ENCODE measurements around the gene GOLM1. TPM values are rescaled to one million over a fixed set of nuclear protein-coding genes. Genes with fewer than 3 reads are reported as not detected.
A peak's percentile ranks its signal among the peaks of the same experiment; 100 is the strongest.

The GOLM1 gene
- total and polyA plus RNA-seq, 8 donors = 20.2 to 76.7 (median 34.0) TPM

DNA sequence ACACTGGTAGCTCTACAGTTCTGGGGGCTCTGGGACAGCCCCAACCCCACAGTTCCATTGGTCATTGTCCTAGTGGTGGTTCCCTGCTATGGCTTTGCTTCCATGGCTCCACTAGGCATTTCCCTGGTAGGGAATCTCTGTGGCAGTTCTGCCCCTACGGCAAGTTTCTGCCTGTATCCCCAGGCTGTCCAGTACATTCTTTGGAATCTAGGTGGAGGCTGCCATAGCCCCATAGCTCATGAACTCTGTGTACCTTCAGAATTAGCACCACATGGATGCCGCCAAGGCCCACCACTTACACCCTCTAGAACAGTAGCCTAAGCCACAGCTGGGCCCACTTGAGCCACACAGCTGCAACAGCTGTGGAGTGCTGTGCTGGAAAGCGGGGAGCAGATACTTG lies 3.3 kb upstream of the GOLM1 start:
- peaks cover 0 to 10% (median 9%) of the 10 kb centered on the region in 3 donors for H3K4me1 ChIP-seq
- no peaks in the 10 kb centered on the region for H3K27me3 ChIP-seq
- H3K36me3 ChIP-seq = no peaks in the 10 kb centered on the region
- no peak for ATAC-seq
- DNase-seq = no peak
- TF ChIP-seq, protein P1, sequence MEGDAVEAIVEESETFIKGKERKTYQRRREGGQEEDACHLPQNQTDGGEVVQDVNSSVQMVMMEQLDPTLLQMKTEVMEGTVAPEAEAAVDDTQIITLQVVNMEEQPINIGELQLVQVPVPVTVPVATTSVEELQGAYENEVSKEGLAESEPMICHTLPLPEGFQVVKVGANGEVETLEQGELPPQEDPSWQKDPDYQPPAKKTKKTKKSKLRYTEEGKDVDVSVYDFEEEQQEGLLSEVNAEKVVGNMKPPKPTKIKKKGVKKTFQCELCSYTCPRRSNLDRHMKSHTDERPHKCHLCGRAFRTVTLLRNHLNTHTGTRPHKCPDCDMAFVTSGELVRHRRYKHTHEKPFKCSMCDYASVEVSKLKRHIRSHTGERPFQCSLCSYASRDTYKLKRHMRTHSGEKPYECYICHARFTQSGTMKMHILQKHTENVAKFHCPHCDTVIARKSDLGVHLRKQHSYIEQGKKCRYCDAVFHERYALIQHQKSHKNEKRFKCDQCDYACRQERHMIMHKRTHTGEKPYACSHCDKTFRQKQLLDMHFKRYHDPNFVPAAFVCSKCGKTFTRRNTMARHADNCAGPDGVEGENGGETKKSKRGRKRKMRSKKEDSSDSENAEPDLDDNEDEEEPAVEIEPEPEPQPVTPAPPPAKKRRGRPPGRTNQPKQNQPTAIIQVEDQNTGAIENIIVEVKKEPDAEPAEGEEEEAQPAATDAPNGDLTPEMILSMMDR (IDR thresholded peaks at IDR 0.05) = no peak
- no peak overlapping the region for H3K4me3 ChIP-seq
- H3K27ac ChIP-seq = no peak overlapping the region
- intact Hi-C loops (cut with DNase I) = no loop called here
- no peak for FAIRE-seq
- WGBS, 2 donors = 94 to 98% methylated on average over 3 of the region's 3 CpGs
- no peaks in the 10 kb centered on the region for H3K9me3 ChIP-seq

DNA sequence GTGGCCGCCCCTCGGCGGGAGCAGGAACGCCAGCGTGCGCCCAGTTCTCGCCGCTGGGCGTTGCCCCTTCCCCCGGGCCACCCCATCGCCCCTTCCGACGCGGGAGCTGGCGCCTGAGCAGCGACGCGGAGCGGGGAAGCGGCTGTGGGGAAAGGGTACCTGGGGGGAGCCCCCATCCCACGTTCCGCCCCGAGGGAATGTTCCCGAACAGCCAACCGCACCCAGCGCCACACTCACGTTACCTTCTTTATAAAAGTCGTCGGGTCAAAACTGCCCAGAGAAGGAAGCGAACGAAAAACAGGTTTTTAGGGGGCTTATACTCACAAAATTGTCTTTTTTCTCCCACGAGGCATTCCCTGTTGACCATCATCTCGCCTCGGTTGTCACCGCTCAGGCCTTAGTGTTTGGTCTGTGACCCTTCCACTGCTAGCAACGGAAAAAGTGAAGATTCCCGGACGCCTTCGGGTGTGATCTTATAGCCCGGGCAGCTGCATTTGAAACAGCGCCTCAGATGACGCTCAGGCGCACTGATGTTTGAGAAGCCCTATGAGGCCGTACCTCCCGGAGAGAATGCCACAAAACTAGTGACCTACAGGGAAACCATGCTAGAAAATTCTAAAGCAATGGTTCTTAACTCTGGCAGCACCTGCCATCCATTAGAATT lies 475 bp upstream of the GOLM1 start:
- DNase-seq (peak in 4 of 6 donors; percentile 34 to 60 (median 44)), FAIRE-seq (no peak), ATAC-seq (peak; percentile 47 to 84 (median 66))
- intact Hi-C loops (cut with DNase I) = no loop called here
- Histone ChIP-seq H3K9me3 (no peaks in the 10 kb centered on the region), H3K27me3 (no peaks in the 10 kb centered on the region), H3K27ac (peak overlapping the region; percentile 74 to 84 (median 80)), H3K36me3 (no peaks in the 10 kb centered on the region), H3K4me3 (peak overlapping the region; percentile 43 to 90 (median 59)), H3K4me1 (peaks cover 0 to 13% (median 9%) of the 10 kb centered on the region in 3 donors)
- 6 to 13% methylated on average over 31 to 45 of the region's 45 CpGs for WGBS, 2 donors
- TF ChIP-seq, protein P1 (IDR thresholded peaks at IDR 0.05) = no peak

DNA sequence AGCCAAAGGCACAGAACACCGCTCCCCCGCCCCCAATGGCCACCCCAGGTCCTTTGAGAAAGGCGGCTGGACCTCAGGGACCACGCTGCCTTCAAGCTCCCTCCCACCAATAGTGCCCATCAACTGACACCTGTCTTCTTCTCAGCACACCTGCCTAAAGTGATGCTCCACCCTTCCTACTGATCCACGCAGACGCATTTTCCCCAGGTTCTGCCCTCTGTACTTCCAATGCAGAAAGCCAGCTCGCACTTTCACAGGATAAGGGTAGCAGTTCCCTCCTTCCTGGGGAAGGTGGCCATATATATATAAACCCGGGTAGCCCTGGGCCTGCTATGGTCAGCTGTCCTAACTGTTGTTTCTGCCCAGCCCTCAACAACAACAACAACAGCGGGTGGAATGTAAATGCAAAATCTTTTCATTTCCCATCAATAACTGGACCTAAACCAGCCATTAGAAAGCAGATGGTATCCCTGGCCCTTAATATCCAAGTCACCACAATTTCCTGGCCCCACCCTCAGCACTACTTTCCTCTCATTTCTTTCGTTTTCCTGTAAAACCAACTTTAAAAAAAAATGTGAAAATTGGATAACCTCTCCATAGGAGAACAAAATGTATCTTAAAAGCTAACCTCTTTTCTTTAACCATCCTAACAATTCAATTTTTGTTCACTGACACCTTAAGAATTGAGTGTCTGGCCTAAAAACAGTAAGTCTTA lies 1.7 kb downstream of the GOLM1 start:
- H3K27me3 ChIP-seq = no peaks in the 10 kb centered on the region
- peak overlapping the region in 2 of 4 donors; percentile 68 to 90 for H3K4me3 ChIP-seq
- no peaks in the 10 kb centered on the region for H3K36me3 ChIP-seq
- H3K9me3 ChIP-seq = no peaks in the 10 kb centered on the region
- peaks cover 0 to 21% (median 20%) of the 10 kb centered on the region in 3 donors for H3K4me1 ChIP-seq
- TF ChIP-seq, protein P1 (IDR thresholded peaks at IDR 0.05) = no peak
- no peak for DNase-seq
- H3K27ac ChIP-seq = no peak overlapping the region
- no peak for ATAC-seq
- intact Hi-C loops (cut with DNase I) = no loop called here
- FAIRE-seq = no peak
- 91 to 95% methylated on average over 10 of the region's 10 CpGs for WGBS, 2 donors

DNA sequence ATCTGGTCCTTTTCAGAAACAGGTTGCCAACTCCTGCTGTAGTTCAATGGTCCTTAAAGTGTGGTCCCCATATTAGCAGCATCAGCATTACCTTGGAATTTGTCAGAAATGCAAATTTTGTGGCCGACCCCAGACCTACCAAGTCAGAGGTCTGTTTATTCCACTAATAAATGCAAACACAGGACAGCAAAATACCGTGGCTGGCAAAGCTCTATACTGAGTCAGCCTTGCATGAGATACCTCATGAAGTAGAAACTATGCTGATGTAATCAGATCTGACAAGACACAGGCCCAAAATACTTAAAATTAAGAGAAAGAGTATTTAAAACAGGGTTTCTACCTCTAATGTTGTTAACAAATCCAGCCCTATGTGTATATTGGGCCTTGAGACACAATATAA lies 3.0 kb downstream of the GOLM1 start:
- no peaks in the 10 kb centered on the region for H3K27me3 ChIP-seq
- peaks cover 0 to 22% (median 20%) of the 10 kb centered on the region in 3 donors for H3K4me1 ChIP-seq
- no peak for FAIRE-seq
- 72 to 73% methylated on average over 2 of the region's 2 CpGs for WGBS, 2 donors
- H3K9me3 ChIP-seq = no peaks in the 10 kb centered on the region
- TF ChIP-seq, protein P1 (IDR thresholded peaks at IDR 0.05) = no peak
- DNase-seq = no peak
- no peak overlapping the region for H3K4me3 ChIP-seq
- intact Hi-C loops (cut with DNase I) = no loop called here
- ATAC-seq = no peak
- H3K27ac ChIP-seq = no peak overlapping the region
- H3K36me3 ChIP-seq = no peaks in the 10 kb centered on the region
